A549 (cell line): ENCODE data around the gene CUL9.

ENCODE experiments used
- CEBPB ChIP-seq, 2 experiments: fragments of >200 bp in 1 of 2; sonication (Bioruptor Twin) in 1 of 2; formaldehyde crosslinking in 1 of 2; IDR thresholded peaks; 2 replicates each; pipeline ENCODE4 v1.6.1; 2012 to 2016
- CTCF ChIP-seq: fragments of >200 bp; sonication (Bioruptor Twin); formaldehyde crosslinking; IDR thresholded peaks from 3 replicates; pipeline ENCODE4 v1.5.1; 2016
- ELK1 ChIP-seq: fragments of 150-350 bp; IDR thresholded peaks from 2 replicates; pipeline ENCODE4 v1.6.1; 2014; ENCODE audit warnings: low read depth, mild to moderate bottlenecking, low read length
- EP300 ChIP-seq, 2 experiments: fragments of >200 bp; sonication (Bioruptor Twin); formaldehyde crosslinking; IDR thresholded peaks; 2 replicates in 1 of 2; 3 replicates in 1 of 2; pipeline ENCODE4 v1.6.1; 2016 to 2017
- MAFK ChIP-seq: fragments of 450-650 bp; IDR thresholded peaks from 2 replicates; pipeline ENCODE4 v1.6.1; 2014; ENCODE audit not compliant: partially characterized antibody
- MYC ChIP-seq: IDR thresholded peaks from 2 replicates; pipeline ENCODE4 v1.6.1; 2012; ENCODE audit warnings: mild to moderate bottlenecking, inconsistent platforms, low read length, improper control_type of control experiment, borderline replicate concordance
- PHF8 ChIP-seq: fragments of 200-600 bp; sonication (generic); IDR thresholded peaks from 2 replicates; pipeline ENCODE4 v1.6.1; 2016; ENCODE audit warnings: low read depth, mild to moderate bottlenecking, antibody characterized with exemption, moderate library complexity, borderline replicate concordance
- POLR2A ChIP-seq: IDR thresholded peaks from 2 replicates; pipeline ENCODE4 v1.6.1; 2012; ENCODE audit warnings: mild to moderate bottlenecking, low read length
- POLR2AphosphoS2 ChIP-seq: conservative IDR thresholded peaks from 2 replicates; pipeline ENCODE4 v1.6.1; 2012; ENCODE audit warnings: low read length, improper control_type of control experiment, inconsistent platforms
- RCOR1 ChIP-seq: fragments of 150-350 bp; IDR thresholded peaks from 2 replicates; pipeline ENCODE4 v1.6.1; 2014; ENCODE audit warnings: antibody characterized with exemption, low read length, low read depth
- RFX5 ChIP-seq: fragments of 450-650 bp; IDR thresholded peaks from 2 replicates; pipeline ENCODE4 v1.7.1; 2014; ENCODE audit warnings: antibody characterized with exemption, mild to moderate bottlenecking, moderate library complexity
- RNF2 ChIP-seq: fragments of 200-600 bp; sonication (generic); IDR thresholded peaks from 2 replicates; pipeline ENCODE4 v1.6.1; 2016; ENCODE audit warnings: low read depth, mild to moderate bottlenecking, antibody characterized with exemption, moderate library complexity, borderline replicate concordance
- SMC3 ChIP-seq: fragments of >200 bp; sonication (Bioruptor Twin); formaldehyde crosslinking; IDR thresholded peaks from 3 replicates; pipeline ENCODE4 v1.6.1; 2018; ENCODE audit warnings: inconsistent platforms
- SREBF2 ChIP-seq: fragments of 450-650 bp; IDR thresholded peaks from 2 replicates; pipeline ENCODE4 v1.6.1; 2014; ENCODE audit warnings: mild to moderate bottlenecking, moderate library complexity

GRCh38 chr6:43178150-43178549 lies 3.8 kb upstream of the CUL9 start:
- TF ChIP-seq POLR2A = no peak
- no peak for TF ChIP-seq CTCF
- TF ChIP-seq CEBPB (IDR thresholded peaks at IDR 0.05) = no peak
- TF ChIP-seq RNF2 = no peak
- TF ChIP-seq POLR2AphosphoS2 = no peak
- TF ChIP-seq RCOR1 = no peak
- no peak for TF ChIP-seq SMC3
- TF ChIP-seq MAFK = no peak
- TF ChIP-seq RFX5 = no peak
- TF ChIP-seq PHF8 = no peak
- no peak for TF ChIP-seq SREBF2
- TF ChIP-seq EP300 (IDR thresholded peaks at IDR 0.05) = no peak
- no peak for TF ChIP-seq ELK1
- TF ChIP-seq MYC = no peak
